Stimulated activated naive CD4-positive, alpha-beta T cell treated with Interleukin-2 at 50 U/mL for 16 hours (primary cell): ENCODE data around the gene ATP6V1B1.
"Not testable (repeated sequence)": the region's sequence is repeated elsewhere in the genome, so short reads cannot be mapped to it uniquely, and the experiment has no call there.

Source experiments
- DNase-seq: peaks from one replicate; lab custom pipeline; 2025; lab: John Stamatoyannopoulos, UW

Gene ATP6V1B1

GRCh38 chr2:71011786-71012185 is 76.1 kb downstream of the ATP6V1B1 start:
- not testable (repeated sequence) for DNase-seq
